ENCODE measurements around the gene ZNF324. TPM values are rescaled to one million over a fixed set of nuclear protein-coding genes. Genes with fewer than 3 reads are reported as not detected.

ZNF324 gene
- total and polyA plus RNA-seq, 2 of the 13 experiments (the other 11 are each of a cell fraction or from before 2014, with no cell fraction given), result 1.1 to 4.7 TPM

DNA sequence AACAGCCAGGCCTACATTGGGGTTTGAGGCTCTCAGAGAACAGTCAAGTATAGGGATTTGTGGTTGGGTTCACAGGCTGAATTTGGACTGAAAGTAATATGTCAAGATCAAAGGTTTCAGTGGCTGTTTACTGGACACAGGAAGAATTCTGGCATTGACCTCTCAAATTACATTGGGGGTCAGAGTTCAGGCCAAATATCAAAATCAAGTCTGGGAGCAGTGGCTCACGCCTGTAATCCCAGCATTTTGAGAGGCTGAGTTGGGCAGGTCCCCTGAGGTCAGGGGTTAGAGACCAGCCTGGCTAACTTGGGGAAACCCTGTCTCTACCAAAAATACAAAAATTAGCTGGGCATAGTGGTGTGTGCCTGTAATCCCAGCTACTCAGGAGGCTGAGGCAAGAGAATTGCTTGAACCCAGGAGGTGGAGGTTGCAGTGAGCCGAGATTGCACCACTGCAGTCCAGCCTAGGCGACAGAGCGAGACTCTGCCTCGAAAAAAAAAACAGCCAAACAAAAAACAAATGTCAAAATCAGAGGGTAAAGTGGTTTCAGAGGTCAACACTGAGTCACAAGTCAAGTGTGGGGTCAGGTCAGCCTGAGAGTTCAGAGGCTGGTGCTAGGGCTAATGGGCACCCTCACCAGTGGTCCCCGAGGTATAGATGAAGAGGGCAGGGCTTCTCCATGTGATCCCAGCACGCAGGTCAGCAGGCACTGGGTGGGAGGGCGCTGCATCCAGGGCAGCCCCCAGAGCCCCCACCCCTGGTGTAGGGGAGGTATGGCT, 43.4 kb downstream of the ZNF324 start (continued):
- no peak for TF ChIP-seq GATAD1 (CRISPR knock-in tag; IDR thresholded peaks at IDR 0.05)
- no peak for TF ChIP-seq ZNF556 (CRISPR knock-in tag; IDR thresholded peaks at IDR 0.05; ENCODE audit: borderline replicate concordance)
- TF ChIP-seq ZNF552 (CRISPR knock-in tag; IDR thresholded peaks at IDR 0.05; ENCODE audit: borderline replicate concordance), result no peak
- TF ChIP-seq, protein P1, sequence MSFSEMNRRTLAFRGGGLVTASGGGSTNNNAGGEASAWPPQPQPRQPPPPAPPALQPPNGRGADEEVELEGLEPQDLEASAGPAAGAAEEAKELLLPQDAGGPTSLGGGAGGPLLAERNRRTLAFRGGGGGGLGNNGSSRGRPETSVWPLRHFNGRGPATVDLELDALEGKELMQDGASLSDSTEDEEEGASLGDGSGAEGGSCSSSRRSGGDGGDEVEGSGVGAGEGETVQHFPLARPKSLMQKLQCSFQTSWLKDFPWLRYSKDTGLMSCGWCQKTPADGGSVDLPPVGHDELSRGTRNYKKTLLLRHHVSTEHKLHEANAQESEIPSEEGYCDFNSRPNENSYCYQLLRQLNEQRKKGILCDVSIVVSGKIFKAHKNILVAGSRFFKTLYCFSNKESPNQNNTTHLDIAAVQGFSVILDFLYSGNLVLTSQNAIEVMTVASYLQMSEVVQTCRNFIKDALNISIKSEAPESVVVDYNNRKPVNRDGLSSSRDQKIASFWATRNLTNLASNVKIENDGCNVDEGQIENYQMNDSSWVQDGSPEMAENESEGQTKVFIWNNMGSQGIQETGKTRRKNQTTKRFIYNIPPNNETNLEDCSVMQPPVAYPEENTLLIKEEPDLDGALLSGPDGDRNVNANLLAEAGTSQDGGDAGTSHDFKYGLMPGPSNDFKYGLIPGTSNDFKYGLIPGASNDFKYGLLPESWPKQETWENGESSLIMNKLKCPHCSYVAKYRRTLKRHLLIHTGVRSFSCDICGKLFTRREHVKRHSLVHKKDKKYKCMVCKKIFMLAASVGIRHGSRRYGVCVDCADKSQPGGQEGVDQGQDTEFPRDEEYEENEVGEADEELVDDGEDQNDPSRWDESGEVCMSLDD (CRISPR knock-in tag; IDR thresholded peaks at IDR 0.05; ENCODE audit: borderline replicate concordance), result no peak
- TF ChIP-seq SIN3B (IDR thresholded peaks at IDR 0.05; ENCODE audit: low read length), result no peak
- peak; percentile 9 for TF ChIP-seq ASH2L (IDR thresholded peaks at IDR 0.05; ENCODE audit: insufficient read length, low read depth, low read length)
- no peak for TF ChIP-seq KDM1A (CRISPR knock-in tag; IDR thresholded peaks at IDR 0.05)
- peak; percentile 73 for TF ChIP-seq BCL6 (CRISPR knock-in tag; IDR thresholded peaks at IDR 0.05)
- TF ChIP-seq RNF2 (conservative IDR thresholded peaks at IDR 0.05; ENCODE audit: low read depth), result no peak
- TF ChIP-seq NR1H2 (CRISPR knock-in tag; IDR thresholded peaks at IDR 0.05; ENCODE audit: borderline replicate concordance, low read depth), result no peak
- no peak for TF ChIP-seq POLR2AphosphoS5 (IDR thresholded peaks at IDR 0.05; ENCODE audit: low read depth, low read length)
- TF ChIP-seq, protein P2, sequence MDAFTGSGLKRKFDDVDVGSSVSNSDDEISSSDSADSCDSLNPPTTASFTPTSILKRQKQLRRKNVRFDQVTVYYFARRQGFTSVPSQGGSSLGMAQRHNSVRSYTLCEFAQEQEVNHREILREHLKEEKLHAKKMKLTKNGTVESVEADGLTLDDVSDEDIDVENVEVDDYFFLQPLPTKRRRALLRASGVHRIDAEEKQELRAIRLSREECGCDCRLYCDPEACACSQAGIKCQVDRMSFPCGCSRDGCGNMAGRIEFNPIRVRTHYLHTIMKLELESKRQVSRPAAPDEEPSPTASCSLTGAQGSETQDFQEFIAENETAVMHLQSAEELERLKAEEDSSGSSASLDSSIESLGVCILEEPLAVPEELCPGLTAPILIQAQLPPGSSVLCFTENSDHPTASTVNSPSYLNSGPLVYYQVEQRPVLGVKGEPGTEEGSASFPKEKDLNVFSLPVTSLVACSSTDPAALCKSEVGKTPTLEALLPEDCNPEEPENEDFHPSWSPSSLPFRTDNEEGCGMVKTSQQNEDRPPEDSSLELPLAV (CRISPR knock-in tag; conservative IDR thresholded peaks at IDR 0.05; ENCODE audit: low read depth), result no peak
- TF ChIP-seq, protein P3, sequence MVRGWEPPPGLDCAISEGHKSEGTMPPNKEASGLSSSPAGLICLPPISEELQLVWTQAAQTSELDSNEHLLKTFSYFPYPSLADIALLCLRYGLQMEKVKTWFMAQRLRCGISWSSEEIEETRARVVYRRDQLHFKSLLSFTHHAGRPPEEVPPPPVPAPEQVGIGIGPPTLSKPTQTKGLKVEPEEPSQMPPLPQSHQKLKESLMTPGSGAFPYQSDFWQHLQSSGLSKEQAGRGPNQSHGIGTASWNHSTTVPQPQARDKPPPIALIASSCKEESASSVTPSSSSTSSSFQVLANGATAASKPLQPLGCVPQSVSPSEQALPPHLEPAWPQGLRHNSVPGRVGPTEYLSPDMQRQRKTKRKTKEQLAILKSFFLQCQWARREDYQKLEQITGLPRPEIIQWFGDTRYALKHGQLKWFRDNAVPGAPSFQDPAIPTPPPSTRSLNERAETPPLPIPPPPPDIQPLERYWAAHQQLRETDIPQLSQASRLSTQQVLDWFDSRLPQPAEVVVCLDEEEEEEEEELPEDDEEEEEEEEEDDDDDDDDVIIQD (CRISPR knock-in tag; IDR thresholded peaks at IDR 0.05; ENCODE audit: low read depth), result no peak
- 0 out of 2 replicates have a peak, but pooled peaks have one; percentile 35 for TF ChIP-seq SALL2 (CRISPR knock-in tag; IDR thresholded peaks at IDR 0.05)
- no peak for TF ChIP-seq JDP2 (CRISPR knock-in tag; IDR thresholded peaks at IDR 0.05; ENCODE audit: borderline replicate concordance)
- TF ChIP-seq ZNF33A (CRISPR knock-in tag; IDR thresholded peaks at IDR 0.05; ENCODE audit: borderline replicate concordance), result no peak
- TF ChIP-seq ZNF501 (CRISPR knock-in tag; IDR thresholded peaks at IDR 0.05), result peak; percentile 58
- TF ChIP-seq SP5 (CRISPR knock-in tag; IDR thresholded peaks at IDR 0.05; ENCODE audit: borderline replicate concordance, low read depth), result peak; percentile 28; the same call in 1 of the 2 replicates
- 0 out of 2 replicates have a peak, but pooled peaks have one; percentile 24 for TF ChIP-seq SPEN (CRISPR knock-in tag; IDR thresholded peaks at IDR 0.05; ENCODE audit: low read depth)
- TF ChIP-seq ZSCAN5A (CRISPR knock-in tag; IDR thresholded peaks at IDR 0.05; ENCODE audit: borderline replicate concordance), result no peak
